ENCODE measurements around the gene E4F1. TPM values are rescaled to one million over a fixed set of nuclear protein-coding genes. Genes with fewer than 3 reads are reported as not detected.
A peak's percentile ranks its signal among the peaks of the same experiment; 100 is the strongest.
"Not testable (repeated sequence)": the region's sequence is repeated elsewhere in the genome, so short reads cannot be mapped to it uniquely, and the experiment has no call there.

The E4F1 gene
- total RNA-seq, 1 experiment from 2014 or later = 14.8 TPM

GRCh38 chr16:2198283-2198682 lies 25.1 kb upstream of the E4F1 start:
- Histone ChIP-seq H2AFZ (ENCODE audit: low read length) (no peak overlapping the region), H3K9me2 (replicated peaks; ENCODE audit: insufficient read depth, low read length) (no peaks in the 10 kb centered on the region), H3K27ac (ENCODE audit: low read length) (no peak overlapping the region), H3K4me1 (ENCODE audit: low read length) (peaks cover 9% of the 10 kb centered on the region), H4K20me1 (ENCODE audit: insufficient read depth, low read depth, low read length) (peaks cover 4% of the 10 kb centered on the region; the same call in 1 of the 2 replicates), H3K4me2 (ENCODE audit: low read depth, low read length, poor library complexity, severe bottlenecking) (no peak overlapping the region), H3K9me3 (ENCODE audit: low read length) (no peaks in the 10 kb centered on the region), H3K27me3 (ENCODE audit: low read length) (no peaks in the 10 kb centered on the region), H3K36me3 (ENCODE audit: insufficient read depth, low read length) (no peaks in the 10 kb centered on the region), H3K4me3 (ENCODE audit: low read length) (no peak overlapping the region), H3K79me2 (ENCODE audit: low read length) (no peaks in the 10 kb centered on the region), H3K9ac (ENCODE audit: low read length) (no peak overlapping the region)
- DNase-seq = no peak

GRCh38 chr16:2199095-2199494 lies 24.3 kb upstream of the E4F1 start:
- H3K4me2 ChIP-seq (ENCODE audit: low read depth, low read length, poor library complexity, severe bottlenecking) = no peak overlapping the region
- H3K27ac ChIP-seq (ENCODE audit: low read length) = no peak overlapping the region
- no peak overlapping the region for H3K9ac ChIP-seq (ENCODE audit: low read length)
- no peaks in the 10 kb centered on the region for H3K9me2 ChIP-seq (replicated peaks; ENCODE audit: insufficient read depth, low read length)
- H3K27me3 ChIP-seq (ENCODE audit: low read length) = no peaks in the 10 kb centered on the region
- DNase-seq = no peak
- peaks cover 9% of the 10 kb centered on the region for H3K4me1 ChIP-seq (ENCODE audit: low read length)
- no peaks in the 10 kb centered on the region for H3K36me3 ChIP-seq (ENCODE audit: insufficient read depth, low read length)
- peaks cover 4% of the 10 kb centered on the region; the same call in 1 of the 2 replicates for H4K20me1 ChIP-seq (ENCODE audit: insufficient read depth, low read depth, low read length)
- H3K79me2 ChIP-seq (ENCODE audit: low read length) = no peaks in the 10 kb centered on the region
- H2AFZ ChIP-seq (ENCODE audit: low read length) = no peak overlapping the region
- no peaks in the 10 kb centered on the region for H3K9me3 ChIP-seq (ENCODE audit: low read length)
- no peak overlapping the region for H3K4me3 ChIP-seq (ENCODE audit: low read length)

- no peak overlapping the region for H3K4me3 ChIP-seq (ENCODE audit: low read length)
- no peaks in the 10 kb centered on the region for H3K36me3 ChIP-seq (ENCODE audit: insufficient read depth, low read length)
- H4K20me1 ChIP-seq (ENCODE audit: insufficient read depth, low read depth, low read length) = peaks cover under 1% of the 10 kb centered on the region; the same call in 1 of the 2 replicates
- DNase-seq = no peak
- no peak overlapping the region for H3K9ac ChIP-seq (ENCODE audit: low read length)
- no peaks in the 10 kb centered on the region for H3K79me2 ChIP-seq (ENCODE audit: low read length)
- no peak overlapping the region for H3K4me2 ChIP-seq (ENCODE audit: low read depth, low read length, poor library complexity, severe bottlenecking)
- no peak overlapping the region for H3K27ac ChIP-seq (ENCODE audit: low read length)
- H3K9me3 ChIP-seq (ENCODE audit: low read length) = no peaks in the 10 kb centered on the region
- no peaks in the 10 kb centered on the region for H3K9me2 ChIP-seq (replicated peaks; ENCODE audit: insufficient read depth, low read length)
- H3K4me1 ChIP-seq (ENCODE audit: low read length) = peaks cover 12% of the 10 kb centered on the region
- H3K27me3 ChIP-seq (ENCODE audit: low read length) = no peaks in the 10 kb centered on the region
- H2AFZ ChIP-seq (ENCODE audit: low read length) = no peak overlapping the region
These were observed 23.7 kb upstream of the E4F1 start for GRCh38 chr16:2199621-2200139.

- DNase-seq = no peak
These were observed 23.1 kb upstream of the E4F1 start for GRCh38 chr16:2200313-2200712.

GRCh38 chr16:2203119-2203688 lies 20.2 kb upstream of the E4F1 start:
- Histone ChIP-seq H3K4me1 (ENCODE audit: low read length) (peaks cover 29% of the 10 kb centered on the region), H3K79me2 (ENCODE audit: low read length) (peaks cover 22% of the 10 kb centered on the region)
- H2AFZ ChIP-seq (ENCODE audit: low read length); H3K4me3 ChIP-seq (ENCODE audit: low read length); H3K27ac ChIP-seq (ENCODE audit: low read length); H3K9me3 ChIP-seq (ENCODE audit: low read length); H3K9me2 ChIP-seq (replicated peaks; ENCODE audit: insufficient read depth, low read length); H3K4me2 ChIP-seq (ENCODE audit: low read depth, low read length, poor library complexity, severe bottlenecking); H3K36me3 ChIP-seq (ENCODE audit: insufficient read depth, low read length); H3K9ac ChIP-seq (ENCODE audit: low read length); DNase-seq; H3K27me3 ChIP-seq (ENCODE audit: low read length); H4K20me1 ChIP-seq (ENCODE audit: insufficient read depth, low read depth, low read length): not testable (repeated sequence)

More at GRCh38 chr16:2200313-2200712, 23.1 kb upstream of the E4F1 start:
- H3K36me3 ChIP-seq (ENCODE audit: insufficient read depth, low read length) = no peaks in the 10 kb centered on the region
- H3K4me3 ChIP-seq (ENCODE audit: low read length) = no peak overlapping the region
- no peak overlapping the region for H2AFZ ChIP-seq (ENCODE audit: low read length)
- no peaks in the 10 kb centered on the region for H3K79me2 ChIP-seq (ENCODE audit: low read length)
- peaks cover 13% of the 10 kb centered on the region for H3K4me1 ChIP-seq (ENCODE audit: low read length)
- no peaks in the 10 kb centered on the region for H3K9me3 ChIP-seq (ENCODE audit: low read length)
- no peaks in the 10 kb centered on the region for H3K9me2 ChIP-seq (replicated peaks; ENCODE audit: insufficient read depth, low read length)
- no peaks in the 10 kb centered on the region for H4K20me1 ChIP-seq (ENCODE audit: insufficient read depth, low read depth, low read length)
- H3K27ac ChIP-seq (ENCODE audit: low read length) = no peak overlapping the region
- no peak overlapping the region for H3K4me2 ChIP-seq (ENCODE audit: low read depth, low read length, poor library complexity, severe bottlenecking)
- no peak overlapping the region for H3K9ac ChIP-seq (ENCODE audit: low read length)
- no peaks in the 10 kb centered on the region for H3K27me3 ChIP-seq (ENCODE audit: low read length)

GRCh38 chr16:2204416-2205103 lies 18.8 kb upstream of the E4F1 start:
- no peak for DNase-seq
- H2AFZ ChIP-seq (ENCODE audit: low read length) = peak overlapping the region; percentile 75; the same call in 1 of the 2 replicates
- 0 out of 2 replicates have a peak, but pooled peaks cover 5% of the 10 kb centered on the region for H3K36me3 ChIP-seq (ENCODE audit: insufficient read depth, low read length)
- peak overlapping the region; percentile 98 for H3K9ac ChIP-seq (ENCODE audit: low read length)
- H3K4me2 ChIP-seq (ENCODE audit: low read depth, low read length, poor library complexity, severe bottlenecking) = peak overlapping the region; percentile 96
- H3K4me3 ChIP-seq (ENCODE audit: low read length) = peak overlapping the region; percentile 95
- H3K4me1 ChIP-seq (ENCODE audit: low read length) = peaks cover 29% of the 10 kb centered on the region
- H3K9me2 ChIP-seq (replicated peaks; ENCODE audit: insufficient read depth, low read length) = no peaks in the 10 kb centered on the region
- no peaks in the 10 kb centered on the region for H3K9me3 ChIP-seq (ENCODE audit: low read length)
- H3K79me2 ChIP-seq (ENCODE audit: low read length) = peaks cover 25% of the 10 kb centered on the region
- no peak overlapping the region for H3K27ac ChIP-seq (ENCODE audit: low read length)
- no peaks in the 10 kb centered on the region for H4K20me1 ChIP-seq (ENCODE audit: insufficient read depth, low read depth, low read length)
- no peaks in the 10 kb centered on the region for H3K27me3 ChIP-seq (ENCODE audit: low read length)

- Histone ChIP-seq H2AFZ (ENCODE audit: low read length) (peak within 1 kb of the TSS; percentile 86; the same call in 1 of the 2 replicates), H3K4me1 (ENCODE audit: low read length) (peaks cover 29% of the 10 kb centered on the region), H3K9me3 (ENCODE audit: low read length) (no peaks in the 10 kb centered on the region), H3K79me2 (ENCODE audit: low read length) (peaks cover 25% of the 10 kb centered on the region), H3K36me3 (ENCODE audit: insufficient read depth, low read length) (0 out of 2 replicates have a peak, but pooled peaks cover 5% of the 10 kb centered on the region), H3K9ac (ENCODE audit: low read length) (peak within 1 kb of the TSS; percentile 98), H4K20me1 (ENCODE audit: insufficient read depth, low read depth, low read length) (no peaks in the 10 kb centered on the region), H3K27me3 (ENCODE audit: low read length) (no peaks in the 10 kb centered on the region), H3K4me3 (ENCODE audit: low read length) (peak within 1 kb of the TSS; percentile 95), H3K4me2 (ENCODE audit: low read depth, low read length, poor library complexity, severe bottlenecking) (peak within 1 kb of the TSS; percentile 96), H3K9me2 (replicated peaks; ENCODE audit: insufficient read depth, low read length) (no peaks in the 10 kb centered on the region), H3K27ac (ENCODE audit: low read length) (peak within 1 kb of the TSS; percentile 67)
- peak; percentile 95 for DNase-seq
These were observed 18.1 kb upstream of the E4F1 start, which contains the start of gene MLST8 for GRCh38 chr16:2205104-2205966. Gene MLST8, plus strand, starts transcription at chr16:2205454. Its CDS starts 632 bp downstream, at chr16:2206086.
